ENCODE results near the gene TMEM39B. TPM values are rescaled to one million over a fixed set of nuclear protein-coding genes. Genes with fewer than 3 reads are reported as not detected.

TMEM39B gene
- total RNA-seq, 1 experiment from 2014 or later = 22.8 TPM

- H3K4me1 ChIP-seq (ENCODE audit: control insufficient read depth in 1 of 2, insufficient read depth in 2 of 2, low read length in 2 of 2) = no peaks in the 10 kb centered on the region
Observed at GRCh38 chr1:32031578-32032274, 41.0 kb upstream of the TMEM39B start.

More at GRCh38 chr1:32031578-32032274, 41.0 kb upstream of the TMEM39B start:
- TF ChIP-seq ELF1 (IDR thresholded peaks at IDR 0.05; ENCODE audit: borderline replicate concordance, low read depth) (no peak), ZBTB33 (IDR thresholded peaks at IDR 0.05; ENCODE audit: extremely low read depth, insufficient replicate concordance, low read length) (no peak), EGR1 (IDR thresholded peaks at IDR 0.05; ENCODE audit: low read depth) (no peak), YY1 (IDR thresholded peaks at IDR 0.05; ENCODE audit: extremely low read depth, insufficient replicate concordance, low read depth, low read length) (no peak), RAD21 (IDR thresholded peaks at IDR 0.05; ENCODE audit: low read depth) (no peak), ZFX (IDR thresholded peaks at IDR 0.05) (no peak), EZH2 (IDR thresholded peaks at IDR 0.05) (no peak), SRF (IDR thresholded peaks at IDR 0.05; ENCODE audit: low read depth) (no peak), ATF3 (IDR thresholded peaks at IDR 0.05) (no peak), POLR2AphosphoS5 (IDR thresholded peaks at IDR 0.05; ENCODE audit: low read depth, low read length) (no peak), CEBPB (IDR thresholded peaks at IDR 0.05; ENCODE audit: low read depth) (no peak), TCF7L2 (IDR thresholded peaks at IDR 0.05; ENCODE audit: borderline replicate concordance, extremely low read depth, insufficient read depth, insufficient read length) (no peak)
- TF ChIP-seq, protein P1, sequence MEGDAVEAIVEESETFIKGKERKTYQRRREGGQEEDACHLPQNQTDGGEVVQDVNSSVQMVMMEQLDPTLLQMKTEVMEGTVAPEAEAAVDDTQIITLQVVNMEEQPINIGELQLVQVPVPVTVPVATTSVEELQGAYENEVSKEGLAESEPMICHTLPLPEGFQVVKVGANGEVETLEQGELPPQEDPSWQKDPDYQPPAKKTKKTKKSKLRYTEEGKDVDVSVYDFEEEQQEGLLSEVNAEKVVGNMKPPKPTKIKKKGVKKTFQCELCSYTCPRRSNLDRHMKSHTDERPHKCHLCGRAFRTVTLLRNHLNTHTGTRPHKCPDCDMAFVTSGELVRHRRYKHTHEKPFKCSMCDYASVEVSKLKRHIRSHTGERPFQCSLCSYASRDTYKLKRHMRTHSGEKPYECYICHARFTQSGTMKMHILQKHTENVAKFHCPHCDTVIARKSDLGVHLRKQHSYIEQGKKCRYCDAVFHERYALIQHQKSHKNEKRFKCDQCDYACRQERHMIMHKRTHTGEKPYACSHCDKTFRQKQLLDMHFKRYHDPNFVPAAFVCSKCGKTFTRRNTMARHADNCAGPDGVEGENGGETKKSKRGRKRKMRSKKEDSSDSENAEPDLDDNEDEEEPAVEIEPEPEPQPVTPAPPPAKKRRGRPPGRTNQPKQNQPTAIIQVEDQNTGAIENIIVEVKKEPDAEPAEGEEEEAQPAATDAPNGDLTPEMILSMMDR (IDR thresholded peaks at IDR 0.05 in 2 of 3, conservative IDR thresholded peaks at IDR 0.05 in 1 of 3; ENCODE audit: borderline replicate concordance in 1 of 3, insufficient read depth in 1 of 3, low read depth in 2 of 3, low read length in 2 of 3) = no peak
- TF ChIP-seq, protein P2, sequence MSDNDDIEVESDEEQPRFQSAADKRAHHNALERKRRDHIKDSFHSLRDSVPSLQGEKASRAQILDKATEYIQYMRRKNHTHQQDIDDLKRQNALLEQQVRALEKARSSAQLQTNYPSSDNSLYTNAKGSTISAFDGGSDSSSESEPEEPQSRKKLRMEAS (IDR thresholded peaks at IDR 0.05) = no peak
- Histone ChIP-seq H3K27me3 (ENCODE audit: insufficient read depth, low read length) (no peaks in the 10 kb centered on the region), H3K9me2 (ENCODE audit: insufficient read depth) (no peaks in the 10 kb centered on the region), H3K9me3 (ENCODE audit: control insufficient read depth in 1 of 2, insufficient read depth in 1 of 2, low read depth in 1 of 2, low read length in 2 of 2) (no peaks in the 10 kb centered on the region), H3K27ac (ENCODE audit: low read depth, low read length) (no peak overlapping the region), H3K9ac (ENCODE audit: low read length) (no peak overlapping the region), H3K4me3 (replicated peaks in 1 of 2; ENCODE audit: low read depth in 1 of 2, low read length in 2 of 2) (no peak overlapping the region), H4K20me1 (ENCODE audit: insufficient read depth) (peaks cover 35% of the 10 kb centered on the region), H3K4me2 (ENCODE audit: low read length) (no peak overlapping the region), H2AFZ (ENCODE audit: low read depth, low read length, poor library complexity, severe bottlenecking) (no peak overlapping the region), H3K79me2 (ENCODE audit: insufficient read depth, low read length) (peaks cover 100% of the 10 kb centered on the region), H3K36me3 (ENCODE audit: control insufficient read depth in 1 of 2, insufficient read depth in 2 of 2, low read length in 2 of 2) (peaks cover 48 to 53% of the 10 kb centered on the region in 2 experiments)
- intact Hi-C loops (cut with micrococcal nuclease) = no loop called here
- no peak for DNase-seq (ENCODE audit: low read depth, low spot score)
- ATAC-seq = no peak
- BruUV-seq (replicated peaks) = no TSS peak
- CTCF ChIA-PET = no interaction called here
- POLR2A ChIA-PET = interaction anchor here (1.0 kb wide), 1 partner anchor 18 kb away, joined by 3 read pairs; no protein-coding TSS in a partner anchor
- RAD21 ChIA-PET (ENCODE audit: low non-redundant PET in 1 of 2, low total read pairs in 2 of 2, uncharacterized antibody in 2 of 2, unreplicated experiment in 2 of 2) = no interaction called here

Measured in HCT116 (cell line).